Measurements from ENCODE around the gene KIF5B.

GRCh38 chr10:32046151-32046550 lies 10.1 kb downstream of the KIF5B start:
- no peak for TF ChIP-seq POLR2AphosphoS5 (IDR thresholded peaks at IDR 0.05)
- TF ChIP-seq, protein P1, sequence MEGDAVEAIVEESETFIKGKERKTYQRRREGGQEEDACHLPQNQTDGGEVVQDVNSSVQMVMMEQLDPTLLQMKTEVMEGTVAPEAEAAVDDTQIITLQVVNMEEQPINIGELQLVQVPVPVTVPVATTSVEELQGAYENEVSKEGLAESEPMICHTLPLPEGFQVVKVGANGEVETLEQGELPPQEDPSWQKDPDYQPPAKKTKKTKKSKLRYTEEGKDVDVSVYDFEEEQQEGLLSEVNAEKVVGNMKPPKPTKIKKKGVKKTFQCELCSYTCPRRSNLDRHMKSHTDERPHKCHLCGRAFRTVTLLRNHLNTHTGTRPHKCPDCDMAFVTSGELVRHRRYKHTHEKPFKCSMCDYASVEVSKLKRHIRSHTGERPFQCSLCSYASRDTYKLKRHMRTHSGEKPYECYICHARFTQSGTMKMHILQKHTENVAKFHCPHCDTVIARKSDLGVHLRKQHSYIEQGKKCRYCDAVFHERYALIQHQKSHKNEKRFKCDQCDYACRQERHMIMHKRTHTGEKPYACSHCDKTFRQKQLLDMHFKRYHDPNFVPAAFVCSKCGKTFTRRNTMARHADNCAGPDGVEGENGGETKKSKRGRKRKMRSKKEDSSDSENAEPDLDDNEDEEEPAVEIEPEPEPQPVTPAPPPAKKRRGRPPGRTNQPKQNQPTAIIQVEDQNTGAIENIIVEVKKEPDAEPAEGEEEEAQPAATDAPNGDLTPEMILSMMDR (IDR thresholded peaks at IDR 0.05), result no peak
- no peak for TF ChIP-seq POLR2A (IDR thresholded peaks at IDR 0.05)
- TF ChIP-seq EP300 (IDR thresholded peaks at IDR 0.05), result no peak

All from sigmoid colon (tissue), 4 donors.